HepG2 (cell line): ENCODE data around the gene TPD52L2. TPM values are rescaled to one million over a fixed set of nuclear protein-coding genes. Genes with fewer than 3 reads are reported as not detected.

Experiments used
- FLYWCH1 ChIP-seq: sonication (generic); formaldehyde crosslinking; IDR thresholded peaks from 2 replicates; pipeline ENCODE4 v1.8.1; 2023; ENCODE audit warnings: mild to moderate bottlenecking, missing genetic modification reagents
- GATAD1 ChIP-seq: IDR thresholded peaks from 2 replicates; pipeline ENCODE4 v1.6.1; 2016; ENCODE audit warnings: missing genetic modification reagents, missing compliant biosample characterization
- HDAC6 ChIP-seq: fragments of 200-600 bp; sonication (generic); IDR thresholded peaks from 2 replicates; pipeline ENCODE4 v1.7.0; 2017; ENCODE audit warnings: mild to moderate bottlenecking, antibody characterized with exemption, low read length, low read depth
- NFYB ChIP-seq: sonication (generic); formaldehyde crosslinking; IDR thresholded peaks from 2 replicates; pipeline ENCODE4 v1.4.0; 2020; ENCODE audit warnings: missing genetic modification reagents
- RELA ChIP-seq: sonication (generic); formaldehyde crosslinking; IDR thresholded peaks from 2 replicates; pipeline ENCODE4 v1.4.0; 2020; ENCODE audit warnings: missing genetic modification reagents
- SP2 ChIP-seq: sonication (generic); formaldehyde crosslinking; IDR thresholded peaks from 2 replicates; pipeline ENCODE4 v1.5.1; 2020; ENCODE audit warnings: mild to moderate bottlenecking, missing genetic modification reagents
- YEATS2 ChIP-seq: sonication (generic); formaldehyde crosslinking; IDR thresholded peaks from 2 replicates; pipeline ENCODE4 v1.4.0; 2020; ENCODE audit warnings: missing genetic modification reagents, borderline replicate concordance
- ZFP37 ChIP-seq: sonication (generic); formaldehyde crosslinking; IDR thresholded peaks from 2 replicates; pipeline ENCODE4 v1.4.0; 2020; ENCODE audit warnings: missing genetic modification reagents, borderline replicate concordance
- ZNF776 ChIP-seq: sonication (generic); formaldehyde crosslinking; IDR thresholded peaks from 2 replicates; pipeline ENCODE4 v1.4.0; 2020; ENCODE audit warnings: mild to moderate bottlenecking, missing genetic modification reagents
- polyA plus RNA-seq, 8 experiments: library from polyadenylated mRNA; depleted of rRNA in 3 of 8; stranded (reverse) in 7 of 8; unstranded in 1 of 8; fragments of >200 nt; fragmentation: Illumina TruSeq in 4 of 8; extraction: Trizol in 4 of 8; gene quantifications; 2 replicates each; pipeline versions ENCODE4 v1.2.1 to v1.2.3, GENCODE V29; 2011 to 2016; ENCODE audit warnings: low read depth in 4 of 8, missing spikeins in 1 of 8, mixed read lengths in 1 of 8; ENCODE audit not compliant: insufficient read depth in 1 of 8
- total RNA-seq, 5 experiments: library from RNA; depleted of rRNA; stranded (reverse); fragments of >200 nt; fragmentation: Illumina TruSeq; extraction: Trizol; gene quantifications; 2 replicates each; pipeline ENCODE4 v1.2.3, GENCODE V29; 2016; ENCODE audit warnings: low read depth in 1 of 5
- TF ChIP-seq, protein P1 (sequence below): sonication (generic); formaldehyde crosslinking; IDR thresholded peaks from 2 replicates; pipeline ENCODE4 v1.4.0; 2020; ENCODE audit warnings: missing genetic modification reagents
- TF ChIP-seq, protein P2 (sequence below): sonication (generic); formaldehyde crosslinking; IDR thresholded peaks from 2 replicates; pipeline ENCODE4 v1.8.1; 2023; ENCODE audit warnings: missing genetic modification reagents, mild to moderate bottlenecking, borderline replicate concordance
- TF ChIP-seq, protein P3 (sequence below): sonication (generic); formaldehyde crosslinking; IDR thresholded peaks from 2 replicates; pipeline ENCODE4 v1.5.0; 2020; ENCODE audit warnings: missing genetic modification reagents
- TF ChIP-seq, protein P4 (sequence below): sonication (generic); formaldehyde crosslinking; IDR thresholded peaks from 2 replicates; pipeline ENCODE4 v1.4.0; 2020; ENCODE audit warnings: missing genetic modification reagents, mild to moderate bottlenecking, borderline replicate concordance
- TF ChIP-seq, protein P5 (sequence below): sonication (generic); formaldehyde crosslinking; IDR thresholded peaks from 2 replicates; pipeline ENCODE4 v1.9.0; 2021; ENCODE audit warnings: mild to moderate bottlenecking, missing genetic modification reagents
- TF ChIP-seq, protein P6 (sequence below): IDR thresholded peaks from 2 replicates; pipeline ENCODE4 v1.6.1; 2016
- TF ChIP-seq, protein P7 (sequence below): IDR thresholded peaks from 2 replicates; pipeline ENCODE4 v1.6.1; 2012; ENCODE audit warnings: low read length, improper control_type of control experiment

The TPD52L2 gene
- total and polyA plus RNA-seq, 2 of the 13 experiments (the other 11 are each of a cell fraction or from before 2014, with no cell fraction given), result 156 to 184 TPM

DNA sequence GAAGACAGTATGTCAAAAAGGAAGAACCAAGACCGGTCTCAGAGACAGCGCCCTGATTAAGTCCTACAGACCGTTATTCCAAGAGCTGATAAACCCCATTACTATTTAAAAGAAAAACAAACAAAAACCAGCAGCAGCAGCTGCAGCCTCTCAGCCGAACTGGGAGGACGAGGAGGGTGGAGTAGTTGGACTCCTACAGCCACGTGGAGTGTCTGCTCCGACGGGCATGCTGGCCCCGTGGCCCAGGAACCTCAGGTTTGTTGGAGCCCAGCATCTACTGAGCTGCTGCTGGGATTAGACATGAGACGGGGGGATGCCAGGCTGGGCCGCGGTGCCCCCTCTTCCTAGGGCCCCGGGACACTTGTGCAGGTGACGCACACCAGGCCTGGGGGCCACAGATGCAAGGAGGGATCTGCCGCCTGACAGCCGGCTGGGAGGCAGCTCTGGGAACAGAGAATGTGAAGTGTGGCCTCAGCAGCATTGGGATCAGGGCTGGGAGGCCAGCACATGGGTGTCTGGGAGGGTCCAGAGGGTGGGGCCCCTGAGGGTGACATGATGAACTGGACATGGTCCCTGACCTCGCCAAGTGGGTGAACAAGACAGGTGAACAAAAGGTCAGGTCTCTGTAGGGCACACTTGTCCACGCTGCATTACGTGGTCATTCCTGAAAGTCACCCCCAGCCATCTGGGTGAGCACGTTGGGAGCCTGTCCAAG, 31.1 kb upstream of the TPD52L2 start (continued):
- TF ChIP-seq, protein P1, sequence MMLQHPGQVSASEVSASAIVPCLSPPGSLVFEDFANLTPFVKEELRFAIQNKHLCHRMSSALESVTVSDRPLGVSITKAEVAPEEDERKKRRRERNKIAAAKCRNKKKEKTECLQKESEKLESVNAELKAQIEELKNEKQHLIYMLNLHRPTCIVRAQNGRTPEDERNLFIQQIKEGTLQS (CRISPR knock-in tag), result no peak
- TF ChIP-seq, protein P2, sequence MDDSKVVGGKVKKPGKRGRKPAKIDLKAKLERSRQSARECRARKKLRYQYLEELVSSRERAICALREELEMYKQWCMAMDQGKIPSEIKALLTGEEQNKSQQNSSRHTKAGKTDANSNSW (CRISPR knock-in tag), result no peak
- TF ChIP-seq FLYWCH1 (no peak), HDAC6 (no peak), RELA (CRISPR knock-in tag) (no peak), SP2 (CRISPR knock-in tag) (no peak), ZNF776 (CRISPR knock-in tag) (0 out of 2 replicates have a peak, but pooled peaks have one; percentile 80), ZFP37 (CRISPR knock-in tag) (no peak), GATAD1 (no peak), YEATS2 (peak; percentile 59), NFYB (CRISPR knock-in tag) (no peak)
- TF ChIP-seq, protein P3, sequence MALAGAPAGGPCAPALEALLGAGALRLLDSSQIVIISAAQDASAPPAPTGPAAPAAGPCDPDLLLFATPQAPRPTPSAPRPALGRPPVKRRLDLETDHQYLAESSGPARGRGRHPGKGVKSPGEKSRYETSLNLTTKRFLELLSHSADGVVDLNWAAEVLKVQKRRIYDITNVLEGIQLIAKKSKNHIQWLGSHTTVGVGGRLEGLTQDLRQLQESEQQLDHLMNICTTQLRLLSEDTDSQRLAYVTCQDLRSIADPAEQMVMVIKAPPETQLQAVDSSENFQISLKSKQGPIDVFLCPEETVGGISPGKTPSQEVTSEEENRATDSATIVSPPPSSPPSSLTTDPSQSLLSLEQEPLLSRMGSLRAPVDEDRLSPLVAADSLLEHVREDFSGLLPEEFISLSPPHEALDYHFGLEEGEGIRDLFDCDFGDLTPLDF (CRISPR knock-in tag), result no peak
- TF ChIP-seq, protein P4, sequence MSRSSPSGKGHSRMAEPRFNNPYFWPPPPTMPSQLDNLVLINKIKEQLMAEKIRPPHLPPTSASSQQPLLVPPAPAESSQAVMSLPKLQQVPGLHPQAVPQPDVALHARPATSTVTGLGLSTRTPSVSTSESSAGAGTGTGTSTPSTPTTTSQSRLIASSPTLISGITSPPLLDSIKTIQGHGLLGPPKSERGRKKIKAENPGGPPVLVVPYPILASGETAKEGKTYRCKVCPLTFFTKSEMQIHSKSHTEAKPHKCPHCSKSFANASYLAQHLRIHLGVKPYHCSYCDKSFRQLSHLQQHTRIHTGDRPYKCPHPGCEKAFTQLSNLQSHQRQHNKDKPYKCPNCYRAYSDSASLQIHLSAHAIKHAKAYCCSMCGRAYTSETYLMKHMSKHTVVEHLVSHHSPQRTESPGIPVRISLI (CRISPR knock-in tag), result no peak
- TF ChIP-seq, protein P5, sequence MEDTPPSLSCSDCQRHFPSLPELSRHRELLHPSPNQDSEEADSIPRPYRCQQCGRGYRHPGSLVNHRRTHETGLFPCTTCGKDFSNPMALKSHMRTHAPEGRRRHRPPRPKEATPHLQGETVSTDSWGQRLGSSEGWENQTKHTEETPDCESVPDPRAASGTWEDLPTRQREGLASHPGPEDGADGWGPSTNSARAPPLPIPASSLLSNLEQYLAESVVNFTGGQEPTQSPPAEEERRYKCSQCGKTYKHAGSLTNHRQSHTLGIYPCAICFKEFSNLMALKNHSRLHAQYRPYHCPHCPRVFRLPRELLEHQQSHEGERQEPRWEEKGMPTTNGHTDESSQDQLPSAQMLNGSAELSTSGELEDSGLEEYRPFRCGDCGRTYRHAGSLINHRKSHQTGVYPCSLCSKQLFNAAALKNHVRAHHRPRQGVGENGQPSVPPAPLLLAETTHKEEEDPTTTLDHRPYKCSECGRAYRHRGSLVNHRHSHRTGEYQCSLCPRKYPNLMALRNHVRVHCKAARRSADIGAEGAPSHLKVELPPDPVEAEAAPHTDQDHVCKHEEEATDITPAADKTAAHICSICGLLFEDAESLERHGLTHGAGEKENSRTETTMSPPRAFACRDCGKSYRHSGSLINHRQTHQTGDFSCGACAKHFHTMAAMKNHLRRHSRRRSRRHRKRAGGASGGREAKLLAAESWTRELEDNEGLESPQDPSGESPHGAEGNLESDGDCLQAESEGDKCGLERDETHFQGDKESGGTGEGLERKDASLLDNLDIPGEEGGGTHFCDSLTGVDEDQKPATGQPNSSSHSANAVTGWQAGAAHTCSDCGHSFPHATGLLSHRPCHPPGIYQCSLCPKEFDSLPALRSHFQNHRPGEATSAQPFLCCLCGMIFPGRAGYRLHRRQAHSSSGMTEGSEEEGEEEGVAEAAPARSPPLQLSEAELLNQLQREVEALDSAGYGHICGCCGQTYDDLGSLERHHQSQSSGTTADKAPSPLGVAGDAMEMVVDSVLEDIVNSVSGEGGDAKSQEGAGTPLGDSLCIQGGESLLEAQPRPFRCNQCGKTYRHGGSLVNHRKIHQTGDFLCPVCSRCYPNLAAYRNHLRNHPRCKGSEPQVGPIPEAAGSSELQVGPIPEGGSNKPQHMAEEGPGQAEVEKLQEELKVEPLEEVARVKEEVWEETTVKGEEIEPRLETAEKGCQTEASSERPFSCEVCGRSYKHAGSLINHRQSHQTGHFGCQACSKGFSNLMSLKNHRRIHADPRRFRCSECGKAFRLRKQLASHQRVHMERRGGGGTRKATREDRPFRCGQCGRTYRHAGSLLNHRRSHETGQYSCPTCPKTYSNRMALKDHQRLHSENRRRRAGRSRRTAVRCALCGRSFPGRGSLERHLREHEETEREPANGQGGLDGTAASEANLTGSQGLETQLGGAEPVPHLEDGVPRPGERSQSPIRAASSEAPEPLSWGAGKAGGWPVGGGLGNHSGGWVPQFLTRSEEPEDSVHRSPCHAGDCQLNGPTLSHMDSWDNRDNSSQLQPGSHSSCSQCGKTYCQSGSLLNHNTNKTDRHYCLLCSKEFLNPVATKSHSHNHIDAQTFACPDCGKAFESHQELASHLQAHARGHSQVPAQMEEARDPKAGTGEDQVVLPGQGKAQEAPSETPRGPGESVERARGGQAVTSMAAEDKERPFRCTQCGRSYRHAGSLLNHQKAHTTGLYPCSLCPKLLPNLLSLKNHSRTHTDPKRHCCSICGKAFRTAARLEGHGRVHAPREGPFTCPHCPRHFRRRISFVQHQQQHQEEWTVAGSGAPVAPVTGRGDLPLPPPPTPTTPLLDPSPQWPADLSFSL (CRISPR knock-in tag), result no peak
- TF ChIP-seq, protein P6, sequence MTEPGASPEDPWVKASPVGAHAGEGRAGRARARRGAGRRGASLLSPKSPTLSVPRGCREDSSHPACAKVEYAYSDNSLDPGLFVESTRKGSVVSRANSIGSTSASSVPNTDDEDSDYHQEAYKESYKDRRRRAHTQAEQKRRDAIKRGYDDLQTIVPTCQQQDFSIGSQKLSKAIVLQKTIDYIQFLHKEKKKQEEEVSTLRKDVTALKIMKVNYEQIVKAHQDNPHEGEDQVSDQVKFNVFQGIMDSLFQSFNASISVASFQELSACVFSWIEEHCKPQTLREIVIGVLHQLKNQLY, result no peak
- TF ChIP-seq, protein P7, sequence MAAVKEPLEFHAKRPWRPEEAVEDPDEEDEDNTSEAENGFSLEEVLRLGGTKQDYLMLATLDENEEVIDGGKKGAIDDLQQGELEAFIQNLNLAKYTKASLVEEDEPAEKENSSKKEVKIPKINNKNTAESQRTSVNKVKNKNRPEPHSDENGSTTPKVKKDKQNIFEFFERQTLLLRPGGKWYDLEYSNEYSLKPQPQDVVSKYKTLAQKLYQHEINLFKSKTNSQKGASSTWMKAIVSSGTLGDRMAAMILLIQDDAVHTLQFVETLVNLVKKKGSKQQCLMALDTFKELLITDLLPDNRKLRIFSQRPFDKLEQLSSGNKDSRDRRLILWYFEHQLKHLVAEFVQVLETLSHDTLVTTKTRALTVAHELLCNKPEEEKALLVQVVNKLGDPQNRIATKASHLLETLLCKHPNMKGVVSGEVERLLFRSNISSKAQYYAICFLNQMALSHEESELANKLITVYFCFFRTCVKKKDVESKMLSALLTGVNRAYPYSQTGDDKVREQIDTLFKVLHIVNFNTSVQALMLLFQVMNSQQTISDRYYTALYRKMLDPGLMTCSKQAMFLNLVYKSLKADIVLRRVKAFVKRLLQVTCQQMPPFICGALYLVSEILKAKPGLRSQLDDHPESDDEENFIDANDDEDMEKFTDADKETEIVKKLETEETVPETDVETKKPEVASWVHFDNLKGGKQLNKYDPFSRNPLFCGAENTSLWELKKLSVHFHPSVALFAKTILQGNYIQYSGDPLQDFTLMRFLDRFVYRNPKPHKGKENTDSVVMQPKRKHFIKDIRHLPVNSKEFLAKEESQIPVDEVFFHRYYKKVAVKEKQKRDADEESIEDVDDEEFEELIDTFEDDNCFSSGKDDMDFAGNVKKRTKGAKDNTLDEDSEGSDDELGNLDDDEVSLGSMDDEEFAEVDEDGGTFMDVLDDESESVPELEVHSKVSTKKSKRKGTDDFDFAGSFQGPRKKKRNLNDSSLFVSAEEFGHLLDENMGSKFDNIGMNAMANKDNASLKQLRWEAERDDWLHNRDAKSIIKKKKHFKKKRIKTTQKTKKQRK, result no peak
